NCI-H446 treated with DMSO at 0.1 percent for 48 hours (cell line): ENCODE results near the gene SYNJ1.
"Not testable (repeated sequence)": the region's sequence is repeated elsewhere in the genome, so short reads cannot be mapped to it uniquely, and the experiment has no call there.

ENCODE experiments used
- DNase-seq: peaks from one replicate; lab custom pipeline; 2025; lab: John Stamatoyannopoulos, UW

The SYNJ1 gene

DNA sequence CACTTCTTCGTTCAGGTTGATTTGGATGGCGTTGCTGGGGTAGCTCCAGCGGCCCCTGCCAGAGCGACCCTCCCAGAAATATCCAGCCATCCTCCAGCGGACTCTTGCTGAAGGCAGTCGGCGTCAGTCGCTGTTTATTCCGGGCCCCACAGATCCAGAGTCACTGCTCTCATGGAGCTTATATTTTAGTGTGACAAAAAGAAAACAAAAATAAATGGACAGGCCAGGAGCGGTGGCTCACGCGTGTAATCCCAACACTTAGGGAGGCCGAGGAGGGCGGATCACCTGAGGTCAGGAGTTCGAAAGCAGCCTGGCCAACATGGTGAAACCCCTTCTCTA, 114.8 kb downstream of the SYNJ1 start:
- DNase-seq = no peak

DNA sequence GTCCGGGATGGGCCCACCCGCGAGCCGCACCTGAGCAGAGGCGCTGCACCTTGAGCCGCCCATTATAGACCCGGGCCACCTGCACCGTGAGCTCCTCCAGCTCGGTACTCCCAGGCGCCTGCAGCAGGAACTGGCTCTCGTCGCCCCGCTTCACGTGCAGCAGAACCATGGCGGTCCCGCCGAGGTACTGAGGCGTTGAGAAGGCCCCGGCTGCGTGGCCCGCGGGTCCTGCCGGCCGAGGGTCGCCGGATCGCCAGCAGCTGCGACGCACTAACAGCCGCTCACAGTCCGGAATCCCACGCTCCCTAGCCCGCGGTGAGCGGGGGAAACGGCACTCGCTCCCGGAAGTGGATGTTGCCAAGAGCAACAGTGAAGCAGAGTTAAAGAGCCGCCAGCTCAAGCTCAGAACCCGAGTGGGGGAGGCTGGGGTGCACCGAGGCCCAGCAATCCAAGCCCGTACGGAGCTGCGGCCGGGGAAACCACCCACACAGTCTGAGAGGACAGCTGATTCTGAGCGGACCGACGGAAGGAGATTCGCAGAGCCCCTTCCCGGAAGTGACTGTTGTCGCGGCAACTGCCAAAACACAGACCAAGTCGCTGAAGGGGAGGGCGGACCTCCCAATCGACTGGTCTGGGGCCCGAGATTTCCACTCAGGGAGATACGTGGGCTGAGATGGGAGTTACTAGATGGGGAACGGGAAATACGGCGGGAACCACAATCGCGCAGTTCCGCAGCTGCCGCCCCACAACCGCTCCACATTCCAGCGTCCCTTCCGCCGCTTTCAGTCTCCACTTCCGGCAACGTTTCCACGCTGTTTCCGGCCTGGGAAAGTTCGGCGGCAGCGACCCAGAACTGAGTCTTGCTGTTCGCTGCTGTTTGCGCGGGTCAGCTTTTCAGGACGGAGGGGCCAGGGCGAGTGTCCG, 115.5 kb downstream of the SYNJ1 start, which contains the start of gene CFAP298:
TSS of gene CFAP298 (minus strand) at position 303 of the 924 bp plus-strand sequence. CDS start at position 169, 134 bp downstream.
- DNase-seq = peak; percentile 83

DNA sequence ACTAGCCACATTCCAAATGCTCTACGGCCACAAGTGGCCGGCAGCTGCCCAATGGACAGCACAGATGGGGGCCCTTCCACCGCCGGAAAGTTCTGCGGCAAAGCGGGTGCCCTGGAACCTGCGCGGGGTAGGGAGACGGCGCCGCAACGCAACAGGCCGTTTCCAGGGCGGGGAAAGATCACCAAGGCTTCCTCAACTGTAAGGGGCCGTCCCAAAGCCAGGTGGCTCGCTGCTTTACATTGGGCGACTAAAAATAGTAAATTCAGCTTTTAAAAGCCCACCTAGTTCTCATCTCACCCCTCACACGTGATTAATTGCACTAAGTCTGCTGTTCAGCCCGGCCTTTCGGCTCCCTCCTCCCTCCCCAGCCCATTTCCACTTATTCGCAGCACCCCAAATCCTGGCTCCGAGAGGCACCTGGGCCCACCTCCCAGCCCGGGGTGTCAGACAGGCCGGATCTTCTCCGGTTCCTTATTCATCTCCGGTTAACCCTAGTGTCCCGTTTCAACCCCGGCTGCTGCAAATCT, 116.3 kb downstream of the SYNJ1 start:
- no peak for DNase-seq

DNA sequence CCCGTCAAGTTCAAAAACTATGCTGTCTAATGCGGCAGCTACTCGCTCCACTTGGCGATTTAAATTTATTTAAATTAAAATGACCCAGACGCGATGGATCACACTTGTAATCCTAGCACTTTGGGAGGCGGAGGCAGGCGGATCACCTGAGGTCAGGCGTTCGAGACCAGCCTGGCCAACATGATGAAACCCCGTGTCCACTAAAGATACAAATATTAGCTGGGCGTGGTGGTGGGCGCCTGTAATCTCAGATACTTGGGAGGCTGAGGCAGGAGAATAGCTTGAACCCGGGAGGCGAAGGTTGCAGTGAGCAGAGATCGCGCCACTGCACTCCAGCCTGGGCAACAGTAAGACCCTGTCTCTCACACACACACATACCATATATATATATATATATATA, 116.9 kb downstream of the SYNJ1 start:
- not testable (repeated sequence) for DNase-seq

DNA sequence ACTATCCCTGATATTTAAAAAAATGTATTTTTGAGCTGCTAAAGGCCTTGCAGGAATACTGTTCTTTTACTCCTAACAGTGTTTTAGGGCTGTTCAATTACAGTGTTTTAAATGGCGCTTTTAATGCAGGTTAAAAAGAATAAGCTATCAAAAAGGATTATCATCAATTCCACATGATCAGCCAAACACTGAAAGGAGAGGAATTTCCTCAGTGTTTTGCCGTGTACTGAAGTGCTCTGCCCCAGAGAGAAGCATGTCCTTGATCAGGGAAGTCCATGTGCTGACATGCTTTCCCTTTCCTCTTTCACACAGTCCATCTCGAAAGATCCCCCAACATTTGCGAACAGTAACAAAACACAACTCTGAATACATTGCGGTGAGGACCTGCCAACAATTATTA, 119.0 kb downstream of the SYNJ1 start:
- DNase-seq = no peak

DNA sequence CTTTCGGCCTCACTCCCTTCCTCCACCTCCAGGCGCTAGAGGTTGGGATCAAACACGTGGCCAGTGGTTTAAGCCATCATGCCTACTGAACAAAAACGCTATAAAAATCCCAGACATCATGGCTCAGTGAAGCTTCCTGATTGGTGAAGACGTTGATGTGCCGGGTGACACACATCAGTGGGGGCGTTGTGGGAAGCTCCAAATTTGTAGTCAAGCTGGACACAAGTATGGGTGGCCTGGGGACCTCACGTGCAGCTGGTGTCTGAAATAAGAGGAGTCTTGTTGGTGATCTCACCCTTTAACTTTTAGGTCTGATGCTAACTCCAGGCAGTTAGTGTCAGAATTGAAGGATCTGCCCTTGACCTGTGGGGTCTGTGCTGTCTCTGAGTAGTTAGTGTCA, 122.3 kb downstream of the SYNJ1 start:
- DNase-seq = no peak

DNA sequence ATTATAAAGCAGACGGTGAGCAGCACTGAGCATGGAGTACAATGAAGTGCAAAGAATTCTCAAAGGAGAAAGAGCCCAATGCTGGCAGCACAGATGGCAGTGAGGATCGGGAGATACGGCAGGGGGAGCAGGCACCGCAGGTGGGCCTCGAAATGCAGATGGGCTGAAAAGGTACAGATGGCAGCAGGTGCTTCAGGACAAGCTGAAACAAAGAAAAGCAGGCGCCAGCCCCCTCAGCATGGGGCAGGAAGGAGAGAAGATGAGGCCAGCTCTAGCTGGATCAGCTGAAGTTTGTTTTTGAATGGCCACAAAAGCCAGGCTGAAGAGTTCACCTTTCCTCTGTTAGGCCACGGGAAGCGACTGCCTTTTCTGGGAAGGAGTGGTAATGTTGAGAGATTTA, 123.3 kb downstream of the SYNJ1 start:
- DNase-seq = no peak

DNA sequence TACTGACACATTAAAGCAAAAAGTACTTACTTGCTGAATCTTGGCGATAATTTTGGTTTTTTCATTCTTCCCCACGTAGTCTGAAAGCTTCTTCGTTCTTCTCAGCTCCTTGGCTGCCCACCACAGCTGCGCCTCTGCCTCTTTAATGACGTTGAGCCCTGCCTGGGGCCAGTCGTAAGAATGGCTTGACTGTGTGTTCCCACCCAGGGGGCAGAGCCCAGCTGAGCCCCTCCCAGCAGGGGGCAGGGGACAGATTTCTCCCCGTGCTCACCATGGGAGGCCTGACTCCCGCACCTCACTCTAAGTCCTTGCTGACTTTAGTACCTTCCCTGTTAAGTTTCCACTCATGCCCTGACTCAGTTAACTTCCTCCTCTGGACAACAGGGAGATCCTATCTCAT, 124.7 kb downstream of the SYNJ1 start:
- no peak for DNase-seq

DNA sequence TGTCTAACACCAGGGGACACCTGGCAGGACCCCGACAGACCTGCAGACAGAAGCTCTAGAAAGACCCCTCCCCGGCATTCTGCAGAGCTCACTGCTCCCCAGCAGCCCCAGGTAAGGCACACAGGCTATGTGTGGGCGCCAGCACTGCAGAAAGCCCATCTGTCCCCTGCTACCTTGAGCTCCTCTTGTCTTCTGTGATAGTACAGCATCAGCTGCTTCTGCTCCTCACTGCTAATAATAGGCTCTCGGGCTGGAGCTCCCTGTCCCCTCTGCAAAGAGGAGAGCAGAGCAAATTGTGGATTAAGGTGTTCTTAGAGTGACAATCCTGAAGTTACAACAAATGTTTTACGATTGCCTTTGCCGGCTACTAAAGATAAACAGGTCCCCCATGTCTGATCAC, 125.7 kb downstream of the SYNJ1 start:
- no peak for DNase-seq

DNA sequence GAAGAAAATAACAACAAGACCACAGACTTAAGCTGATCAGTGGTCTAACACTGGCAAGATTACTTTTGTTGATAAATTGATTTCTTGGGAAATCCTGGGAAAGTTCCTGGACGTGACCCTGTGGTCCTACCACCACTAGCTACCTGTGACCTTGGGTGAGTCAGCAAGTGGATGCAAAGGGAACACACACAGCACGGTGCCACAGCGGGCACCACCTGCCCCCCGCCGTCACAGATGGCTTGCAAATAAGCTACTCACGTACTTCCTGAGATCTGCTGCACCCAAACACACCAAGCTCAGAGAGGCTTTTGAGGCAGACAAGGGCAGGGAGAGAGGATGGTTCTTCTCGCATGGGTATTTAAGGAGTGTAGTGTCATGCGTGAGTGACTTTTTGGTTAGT, 128.3 kb downstream of the SYNJ1 start:
- no peak for DNase-seq

DNA sequence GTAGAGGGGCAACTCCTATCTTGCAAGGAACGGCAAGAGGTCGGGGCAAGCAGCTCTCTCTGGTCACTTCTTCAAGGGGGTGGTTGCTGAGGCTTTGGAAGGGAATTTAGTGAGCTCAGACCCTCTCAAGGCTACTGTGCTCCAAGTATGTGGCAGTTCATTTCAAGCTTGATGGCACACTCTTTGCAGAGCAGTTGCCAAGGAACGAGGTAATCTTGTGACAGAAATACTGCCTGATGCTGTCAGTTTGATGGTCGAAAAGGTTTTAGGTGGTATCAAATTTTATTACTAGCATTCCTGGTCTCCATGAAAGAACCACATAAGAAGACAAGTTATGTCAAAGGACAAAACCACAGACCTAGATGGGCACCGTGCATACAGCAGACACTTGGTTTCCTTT, 128.7 kb downstream of the SYNJ1 start:
- no peak for DNase-seq

DNA sequence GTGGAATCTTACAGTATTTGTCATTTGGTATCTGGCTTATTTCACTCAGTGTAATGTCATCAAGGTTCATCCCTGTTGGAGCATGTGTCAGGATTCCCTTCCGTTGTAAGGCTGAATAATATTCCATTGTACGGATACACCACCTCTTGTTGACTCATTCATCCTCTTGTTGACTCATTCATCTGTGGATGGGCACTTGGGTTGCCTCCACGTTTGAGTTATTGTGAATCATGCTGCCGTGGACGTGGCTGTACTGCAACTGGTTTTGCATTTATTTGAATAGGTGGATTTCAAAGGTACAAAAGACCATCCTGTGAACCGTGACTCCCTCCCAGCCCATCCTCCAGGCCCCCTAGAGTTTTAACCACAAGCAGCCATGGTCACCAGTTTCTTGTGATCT, 130.6 kb downstream of the SYNJ1 start:
- DNase-seq = no peak

DNA sequence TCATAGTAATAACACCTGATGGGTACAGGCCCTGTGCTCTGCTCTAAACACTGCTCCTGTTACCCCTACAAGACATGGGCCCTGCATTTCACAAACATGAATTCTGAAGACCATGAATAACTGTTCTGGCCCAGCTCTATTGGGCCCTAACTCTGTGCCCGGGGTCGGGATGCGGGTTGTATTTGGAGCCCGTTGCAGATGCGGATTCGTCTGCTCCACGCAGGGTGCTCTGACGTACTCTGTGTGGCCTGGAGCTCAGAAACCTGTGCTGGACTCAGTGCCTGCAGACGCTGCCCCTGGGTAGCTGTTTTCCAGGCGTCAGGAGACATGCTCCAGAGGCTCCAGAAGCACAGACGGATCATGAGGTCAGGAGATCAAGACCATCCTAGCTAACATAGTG, 132.4 kb downstream of the SYNJ1 start:
- DNase-seq = no peak

DNA sequence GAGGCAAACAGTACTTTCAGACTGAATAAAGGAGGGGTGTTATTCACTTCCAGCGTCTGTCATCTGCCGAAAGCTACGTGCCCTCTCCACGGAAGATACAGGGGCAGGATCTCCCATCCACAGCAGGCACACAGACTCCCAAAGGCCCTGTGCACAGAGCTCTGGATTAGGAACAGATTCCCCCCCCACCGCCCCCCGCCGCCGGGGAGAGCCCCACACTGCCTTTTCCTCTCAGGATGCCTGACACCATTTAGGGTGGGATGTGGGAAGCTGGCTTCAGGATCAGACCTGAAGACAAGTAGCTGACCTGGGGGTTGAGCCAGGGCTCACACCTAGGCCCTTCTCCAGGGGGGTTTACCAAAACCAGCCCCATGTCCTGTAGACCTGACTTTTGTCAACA, 134.1 kb downstream of the SYNJ1 start:
- no peak for DNase-seq

DNA sequence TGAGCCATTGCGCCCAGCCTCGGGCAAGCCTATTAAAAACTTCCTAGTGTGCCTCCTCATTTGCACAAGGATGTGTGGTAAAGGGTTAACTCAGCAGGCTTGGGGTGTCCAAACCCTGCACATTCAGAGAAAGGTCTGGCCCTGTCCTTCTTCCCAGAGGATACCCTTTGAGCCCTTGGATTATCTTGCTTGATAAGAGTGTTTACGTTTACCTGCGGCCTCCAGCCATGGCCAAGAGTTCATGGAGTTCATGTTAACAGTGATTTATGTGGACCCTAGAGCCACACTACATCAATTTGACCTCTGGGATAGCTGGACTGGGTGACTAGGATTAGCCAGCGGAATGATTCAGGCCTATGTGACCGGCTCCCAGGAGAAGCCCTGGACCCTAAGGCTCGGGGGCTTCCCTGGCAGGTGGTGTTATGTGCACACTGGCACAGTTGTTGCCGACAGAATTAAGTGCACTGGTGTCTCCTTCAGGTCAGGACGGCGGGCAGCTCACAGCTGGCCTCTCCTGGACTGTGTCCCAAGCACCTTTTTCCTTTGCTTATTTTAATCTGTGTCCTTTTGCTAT, 134.8 kb downstream of the SYNJ1 start:
- no peak for DNase-seq

DNA sequence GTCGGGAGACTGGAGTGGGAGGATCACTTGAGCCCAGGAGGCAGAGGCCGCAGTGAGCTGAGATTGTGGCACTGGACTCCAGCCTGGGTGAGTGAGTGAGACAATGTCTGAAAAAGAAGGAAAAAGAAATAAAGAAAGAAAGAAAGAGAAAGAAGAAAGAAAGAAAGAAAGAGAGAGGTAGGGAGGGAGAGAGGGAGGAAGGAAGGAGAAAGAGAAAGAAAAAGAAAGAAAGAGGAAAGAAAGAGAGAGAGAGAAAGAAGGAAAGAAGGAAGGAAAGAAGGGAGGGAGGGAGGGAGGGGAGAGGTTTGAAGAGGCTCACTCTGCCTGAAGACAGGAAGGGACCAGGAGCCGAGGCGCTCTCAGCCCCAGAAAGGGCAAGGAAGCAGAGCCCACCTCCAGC, 137.7 kb downstream of the SYNJ1 start:
- no peak for DNase-seq

DNA sequence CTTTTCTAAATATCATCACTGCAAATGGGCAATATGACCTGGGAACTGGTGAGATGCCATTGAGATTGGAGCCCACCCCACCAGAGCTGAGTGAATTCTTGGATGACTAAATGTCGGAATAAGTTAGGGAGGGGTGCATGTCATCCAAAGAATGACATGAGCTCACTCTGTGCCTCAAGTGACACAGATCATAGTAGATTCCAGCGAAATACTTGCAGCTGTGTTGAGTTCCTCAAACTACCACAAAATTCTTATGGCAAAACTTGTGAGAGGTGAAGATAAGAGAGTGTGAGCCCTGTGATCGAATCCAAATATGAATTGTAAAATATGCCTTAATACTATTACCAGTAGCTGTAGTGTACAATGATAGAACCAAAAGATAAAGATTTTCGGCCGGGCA, 140.2 kb downstream of the SYNJ1 start:
- DNase-seq = no peak

DNA sequence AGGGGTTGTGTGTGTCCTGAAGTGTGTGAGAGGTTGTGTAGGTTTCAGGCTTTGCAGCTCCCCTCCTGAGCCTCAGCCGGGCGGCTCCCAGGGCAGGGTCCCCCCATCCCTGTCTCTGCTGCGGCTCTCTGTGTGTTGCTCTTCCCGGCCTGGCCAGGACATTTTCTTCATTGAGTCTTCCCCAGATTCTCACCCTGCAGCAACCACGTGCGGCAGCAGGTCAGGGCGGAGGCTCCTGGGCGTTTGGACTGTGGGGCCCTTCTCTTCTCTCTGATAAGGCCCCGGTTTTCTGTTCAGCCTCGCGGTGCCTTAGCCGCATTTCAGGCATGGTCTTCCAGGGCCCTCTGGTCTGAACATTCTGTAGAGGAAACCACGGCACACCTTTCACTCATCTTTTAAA, 140.7 kb downstream of the SYNJ1 start:
- DNase-seq = no peak

DNA sequence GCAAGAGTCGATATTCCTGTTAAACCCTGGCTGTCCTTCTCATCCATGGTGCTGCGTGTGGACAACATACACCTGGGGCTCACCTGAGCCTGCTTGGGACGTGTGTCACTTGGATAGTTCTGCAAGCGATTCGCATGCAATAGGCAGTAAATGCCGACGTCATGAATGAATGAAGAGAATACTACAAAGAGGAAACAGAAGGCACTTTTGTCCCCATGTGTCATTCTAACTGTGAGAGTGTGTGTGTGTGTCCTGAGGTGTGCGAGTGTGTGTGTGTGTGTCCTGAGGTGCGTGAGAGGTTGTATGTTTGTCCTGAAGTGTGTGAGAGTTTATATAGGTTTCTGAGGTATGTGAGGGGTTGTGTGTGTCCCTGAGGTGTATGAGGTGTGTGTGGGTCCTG, 141.8 kb downstream of the SYNJ1 start:
- no peak for DNase-seq

DNA sequence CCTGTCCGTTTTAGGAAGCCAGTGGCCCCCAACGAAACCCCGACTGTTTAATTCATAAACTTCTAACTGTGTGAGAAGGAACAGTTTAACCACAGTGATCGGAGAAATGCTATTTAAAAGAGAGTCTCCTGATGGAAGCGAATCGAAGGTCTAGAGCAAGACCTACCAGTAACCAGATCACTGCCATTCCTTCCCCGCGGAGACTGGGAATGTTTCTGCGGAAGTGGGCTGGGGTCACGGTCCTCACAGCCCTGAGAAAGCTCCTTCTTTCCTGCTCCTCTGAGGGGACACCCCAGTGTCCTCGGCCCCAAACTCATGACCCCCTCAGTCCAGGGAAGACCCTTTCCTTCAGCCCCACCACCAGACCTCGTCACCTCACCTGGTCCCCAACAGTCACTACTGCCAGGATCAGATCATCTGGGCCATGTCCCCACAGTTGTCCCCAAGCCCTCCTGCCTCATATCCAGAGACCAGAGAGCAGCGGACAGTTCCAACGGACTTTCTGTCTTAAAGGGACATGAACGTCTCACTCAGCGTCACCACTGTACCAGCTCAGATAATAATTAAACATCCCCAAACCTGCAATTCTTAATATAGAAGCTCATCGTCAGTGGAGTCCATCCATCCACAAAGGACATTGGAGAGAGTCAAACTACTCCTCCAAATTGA, 142.6 kb downstream of the SYNJ1 start, which contains the start of gene TCP10L:
TSS of gene TCP10L (minus strand) at position 482 of the 669 bp plus-strand sequence. CDS start 1,219 bp downstream, outside the sequence.
- DNase-seq = no peak

DNA sequence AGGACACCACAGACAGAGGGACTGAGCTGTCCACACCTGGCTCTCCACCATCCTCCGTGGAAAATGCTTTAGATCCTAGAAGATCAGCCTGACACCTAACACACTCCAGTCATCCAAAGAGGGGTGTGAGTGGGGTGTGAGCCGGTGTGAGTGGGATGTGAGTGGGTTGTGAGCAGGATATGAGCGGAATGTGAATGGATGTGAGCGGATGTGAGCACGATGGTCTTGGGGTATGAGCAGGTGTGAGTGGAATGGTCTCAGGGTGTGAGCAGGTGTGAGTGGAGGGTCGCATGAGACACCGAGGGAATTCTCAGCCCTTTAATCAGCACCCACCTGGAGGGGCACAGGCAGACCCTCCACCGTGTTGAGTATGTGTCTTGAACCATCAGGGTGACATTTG, 143.3 kb downstream of the SYNJ1 start:
- no peak for DNase-seq

DNA sequence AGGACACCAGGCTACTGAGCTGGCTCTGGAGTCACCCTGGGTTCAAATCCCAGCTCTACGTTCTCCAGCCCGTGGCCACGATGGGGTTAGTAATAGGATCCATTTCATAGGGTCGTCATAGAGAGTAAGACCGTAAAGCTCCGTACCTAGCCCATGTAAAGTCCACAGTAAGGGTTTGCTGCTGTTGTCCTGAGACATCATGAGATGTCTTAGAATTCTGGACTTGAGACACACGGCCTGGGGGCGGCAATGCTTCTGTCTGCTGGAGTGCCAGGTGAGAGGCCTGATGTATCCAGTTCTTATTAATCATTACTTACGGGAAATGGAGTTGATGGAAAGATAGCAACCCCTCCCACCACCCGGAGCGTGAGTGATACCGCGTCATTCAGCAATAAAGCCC, 146.1 kb downstream of the SYNJ1 start:
- DNase-seq = no peak

DNA sequence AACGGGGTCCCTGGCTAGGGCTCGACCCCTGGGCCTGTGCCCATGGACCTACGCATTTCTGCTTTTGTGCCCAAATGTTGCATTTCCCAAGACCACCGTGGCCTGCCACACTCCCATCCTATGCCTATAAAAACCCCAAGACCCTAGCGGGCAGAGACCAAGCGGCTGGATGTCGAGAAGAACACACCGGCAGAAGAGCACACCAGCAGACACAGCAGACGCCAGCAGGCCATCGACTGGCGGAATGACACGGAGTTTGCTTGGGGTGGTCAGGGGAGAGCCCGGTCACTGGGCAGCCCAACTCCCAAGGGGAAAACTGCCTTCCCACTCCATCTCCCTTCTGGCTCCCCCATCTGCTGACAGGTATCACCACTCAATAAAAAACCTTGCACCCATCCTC, 146.9 kb downstream of the SYNJ1 start:
- no peak for DNase-seq
